HG03342 (cell line): ENCODE data around the gene CCDC28A.

ENCODE experiments used
- ATAC-seq: cut with Tn5 transposase; IDR thresholded peaks from one replicate; pipeline ENCODE4 v1.9.1; 2021; ENCODE audit warnings: mild to moderate bottlenecking, moderate library complexity; ENCODE audit not compliant: unreplicated experiment

Gene CCDC28A

DNA sequence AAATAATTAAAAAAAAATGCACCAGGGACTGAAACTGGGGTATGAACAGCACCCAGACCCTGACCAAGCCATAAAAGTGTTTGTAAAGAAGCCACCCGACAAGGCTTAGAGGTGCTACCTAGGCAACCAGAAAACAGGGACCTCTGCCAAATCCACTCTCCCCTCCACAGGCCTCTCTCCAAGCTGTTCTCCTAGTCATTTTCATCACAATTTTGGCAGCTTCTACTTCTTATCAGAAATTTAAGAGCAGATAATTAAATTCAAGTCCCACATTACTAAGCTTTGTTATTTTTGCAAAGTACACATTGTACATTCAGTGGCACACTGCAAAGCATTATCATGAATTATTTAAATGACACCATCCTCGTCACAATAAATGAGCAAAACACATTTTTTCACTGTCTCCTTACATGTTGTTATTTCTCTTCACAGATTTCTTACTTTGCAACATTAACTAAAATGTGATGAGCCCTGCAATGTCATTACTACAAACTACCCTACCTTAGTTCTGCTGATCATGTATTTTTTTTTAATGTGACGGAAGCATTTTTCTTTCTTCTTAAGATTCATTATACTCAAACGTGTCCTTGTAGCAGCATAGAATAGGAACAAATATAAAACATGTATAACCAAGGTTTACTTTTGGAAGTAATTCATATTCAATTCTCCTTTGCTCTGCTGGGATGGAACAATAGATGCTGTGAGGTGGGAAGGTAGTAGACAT is 60.4 kb downstream of the CCDC28A start:
- ATAC-seq, result no peak

DNA sequence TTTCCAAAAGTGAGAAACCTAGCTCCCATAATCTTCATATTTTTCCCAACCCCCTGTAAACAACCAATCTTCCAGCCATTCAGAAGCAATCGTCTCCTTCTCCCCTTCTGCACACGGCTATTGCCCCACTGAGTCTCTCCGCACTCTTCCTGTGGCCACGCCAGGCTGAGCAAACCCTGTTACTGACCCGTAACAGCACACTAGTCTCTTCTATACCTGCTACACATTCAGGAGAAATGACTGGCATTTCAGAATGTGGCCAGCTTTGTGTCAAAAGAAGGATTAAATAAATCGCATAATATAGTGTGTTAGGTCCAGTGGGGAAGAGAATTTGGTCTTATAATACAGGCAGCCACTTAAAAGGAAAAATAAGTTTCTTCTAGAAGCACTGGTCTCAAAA is 63.7 kb downstream of the CCDC28A start:
- ATAC-seq, result no peak
